ENCODE results near the gene LRRC36. TPM values are rescaled to one million over a fixed set of nuclear protein-coding genes. Genes with fewer than 3 reads are reported as not detected.

The LRRC36 gene
- total RNA-seq, 1 donor from 2014 or later = 1.4 TPM

Other genes with a start within 250 kb of the LRRC36 start
- 18.3 and 23.6 TPM in 2 replicates for gene PHAF1, start 216.9 kb upstream of the LRRC36 start, total RNA-seq
- gene B3GNT9, start 175.8 kb upstream of the LRRC36 start, total RNA-seq = 0.73 and 5.3 TPM in 2 replicates
- gene TRADD, start 166.9 kb upstream of the LRRC36 start, total RNA-seq = 25.4 and 27.8 TPM in 2 replicates
- 11.3 and 16.6 TPM in 2 replicates for gene FBXL8, start 166.9 kb upstream of the LRRC36 start, total RNA-seq
- gene HSF4, start 162.1 kb upstream of the LRRC36 start, total RNA-seq = 2.9 and 4.8 TPM in 2 replicates
- gene NOL3, start 156.3 kb upstream of the LRRC36 start, total RNA-seq = 8.4 and 15.3 TPM in 2 replicates
- 20.1 and 25.3 TPM in 2 replicates for gene MATCAP1, start 142.9 kb upstream of the LRRC36 start, total RNA-seq
- gene EXOC3L1, start 136.7 kb upstream of the LRRC36 start, total RNA-seq = 12.0 and 27.4 TPM in 2 replicates
- 78.3 and 122 TPM in 2 replicates for gene E2F4, start 134.7 kb upstream of the LRRC36 start, total RNA-seq
- gene ELMO3, start 127.7 kb upstream of the LRRC36 start, total RNA-seq = 0.53 and 2.0 TPM in 2 replicates
- 29.0 and 36.8 TPM in 2 replicates for gene TMEM208, start 99.7 kb upstream of the LRRC36 start, total RNA-seq
- gene FHOD1, start 79.3 kb upstream of the LRRC36 start, total RNA-seq = 47.3 and 47.5 TPM in 2 replicates
- 0.82 and 2.3 TPM in 2 replicates for gene SLC9A5, start 77.8 kb upstream of the LRRC36 start, total RNA-seq
- 15.4 and 22.4 TPM in 2 replicates for gene PLEKHG4, start 47.3 kb upstream of the LRRC36 start, total RNA-seq
- 0.23 TPM in 1 of 2 replicates, not detected in the other for gene KCTD19, start 74 bp upstream of the LRRC36 start, total RNA-seq
- gene TPPP3, start 66.7 kb downstream of the LRRC36 start, total RNA-seq = 3.2 TPM in 1 of 2 replicates, not detected in the other
- 18.3 and 23.7 TPM in 2 replicates for gene ZDHHC1, start 89.7 kb downstream of the LRRC36 start, total RNA-seq
- not detected in 2 replicates for gene HSD11B2, start 104.3 kb downstream of the LRRC36 start, total RNA-seq
- 158 and 218 TPM in 2 replicates for gene ATP6V0D1, start 154.3 kb downstream of the LRRC36 start, total RNA-seq
- gene AGRP, start 156.7 kb downstream of the LRRC36 start, total RNA-seq = not detected in 2 replicates
- 132 and 181 TPM in 2 replicates for gene RIPOR1, start 202.0 kb downstream of the LRRC36 start, total RNA-seq
- gene CTCF, start 235.7 kb downstream of the LRRC36 start, total RNA-seq = 27.7 and 34.2 TPM in 2 replicates

Data from glomerular endothelial cell (primary cell).